Neural cell (in vitro differentiated cells): ENCODE data around the gene ITGB6. TPM values are rescaled to one million over a fixed set of nuclear protein-coding genes. Genes with fewer than 3 reads are reported as not detected.

Source experiments
- H2AFZ ChIP-seq: fragments of 200-600, 300-800 bp; sonication (generic), shearing (Covaris generic); 2 replicates; pipeline ENCODE4 v1.6.0; 2014; ENCODE audit warnings: low read depth, mild to moderate bottlenecking, antibody characterized with exemption, low read length, moderate library complexity
- H3F3A ChIP-seq: fragments of 200-600 bp; shearing (Covaris generic); 2 replicates; pipeline ENCODE4 v1.6.1; 2016; ENCODE audit warnings: mild to moderate bottlenecking, moderate library complexity, mixed read lengths, antibody characterized with exemption, low read length; ENCODE audit not compliant: insufficient read depth, poor library complexity, severe bottlenecking
- H3K27ac ChIP-seq: fragments of 200-600, 300-800 bp; sonication (generic), shearing (Covaris generic); 2 replicates; pipeline ENCODE4 v1.5.1; 2014; ENCODE audit warnings: mild to moderate bottlenecking, low read length, moderate library complexity
- H3K27me3 ChIP-seq: fragments of 300-800, 200-600 bp; sonication (generic), shearing (Covaris generic); 2 replicates; pipeline ENCODE4 v1.6.0; 2014; ENCODE audit warnings: mild to moderate bottlenecking, low read depth, low read length, moderate library complexity; ENCODE audit not compliant: insufficient read depth
- H3K36me3 ChIP-seq: fragments of 300-800, 200-600 bp; sonication (generic), shearing (Covaris generic); 2 replicates; pipeline ENCODE4 v1.5.1; 2014; ENCODE audit warnings: mild to moderate bottlenecking, antibody characterized with exemption, low read length, moderate library complexity; ENCODE audit not compliant: insufficient read depth
- H3K4me2 ChIP-seq: fragments of 300-800, 200-600 bp; sonication (generic), shearing (Covaris generic); 2 replicates; pipeline ENCODE4 v1.6.0; 2014; ENCODE audit warnings: mild to moderate bottlenecking, low read length
- H3K4me3 ChIP-seq: fragments of 300-800, 200-600 bp; sonication (generic), shearing (Covaris generic); 2 replicates; pipeline ENCODE4 v1.5.1; 2014; ENCODE audit warnings: mild to moderate bottlenecking, low read length, moderate library complexity
- H3K79me2 ChIP-seq: fragments of 200-600 bp; shearing (Covaris generic); replicated peaks from 2 replicates; pipeline ENCODE4 v1.6.0; 2014; ENCODE audit warnings: mild to moderate bottlenecking, low read length, moderate library complexity; ENCODE audit not compliant: insufficient read depth
- H3K9ac ChIP-seq: fragments of 300-800, 200-600 bp; sonication (generic), shearing (Covaris generic); 2 replicates; pipeline ENCODE4 v1.6.1; 2016; ENCODE audit warnings: mild to moderate bottlenecking, low read length, mixed read lengths
- H3K9me2 ChIP-seq: fragments of 200-600 bp; shearing (Covaris generic); 2 replicates; pipeline ENCODE4 v1.6.1; 2016; ENCODE audit warnings: mild to moderate bottlenecking, low read length, mixed read lengths; ENCODE audit not compliant: insufficient read depth
- H3K9me3 ChIP-seq: fragments of 200-600, 300-800 bp; sonication (generic), shearing (Covaris generic); 2 replicates; pipeline ENCODE4 v1.6.1; 2016; ENCODE audit warnings: mild to moderate bottlenecking, mixed run types, low read length, moderate library complexity, mixed read lengths
- H4K20me1 ChIP-seq: fragments of 200-600 bp; shearing (Covaris generic); 2 replicates; pipeline ENCODE4 v1.6.1; 2016; ENCODE audit warnings: mild to moderate bottlenecking, mixed run types; ENCODE audit not compliant: insufficient read depth
- CTCF ChIP-seq: fragments of 450-650 bp; IDR thresholded peaks from 2 replicates; pipeline ENCODE4 v1.5.1; 2014; ENCODE audit warnings: antibody characterized with exemption, mild to moderate bottlenecking, moderate library complexity; ENCODE audit not compliant: poor library complexity, severe bottlenecking
- EP300 ChIP-seq: fragments of 450-650 bp; conservative IDR thresholded peaks from 2 replicates; pipeline ENCODE4 v1.6.1; 2014; ENCODE audit warnings: antibody characterized with exemption, mild to moderate bottlenecking, moderate library complexity; ENCODE audit not compliant: poor library complexity, severe bottlenecking
- EZH2 ChIP-seq: fragments of 200-600, 300-800 bp; shearing (Covaris generic), sonication (generic); IDR thresholded peaks from 2 replicates; pipeline ENCODE4 v1.6.1; 2014; ENCODE audit warnings: antibody characterized with exemption, low read length, borderline replicate concordance, mild to moderate bottlenecking; ENCODE audit not compliant: insufficient read depth, poor library complexity, severe bottlenecking
- MXI1 ChIP-seq: fragments of 450-650 bp; conservative IDR thresholded peaks from 2 replicates; pipeline ENCODE4 v1.6.1; 2014; ENCODE audit warnings: antibody characterized with exemption, mild to moderate bottlenecking; ENCODE audit not compliant: poor library complexity, severe bottlenecking
- POLR2AphosphoS5 ChIP-seq: IDR thresholded peaks from 2 replicates; pipeline ENCODE4 v1.6.1; 2012
- RAD21 ChIP-seq: fragments of 450-650 bp; conservative IDR thresholded peaks from 2 replicates; pipeline ENCODE4 v1.6.1; 2014; ENCODE audit warnings: antibody characterized with exemption, mild to moderate bottlenecking, moderate library complexity
- REST ChIP-seq: IDR thresholded peaks from 2 replicates; pipeline ENCODE4 v1.6.1; 2012; ENCODE audit warnings: borderline replicate concordance
- SMC3 ChIP-seq: fragments of 450-650 bp; conservative IDR thresholded peaks from 2 replicates; pipeline ENCODE4 v1.6.1; 2014; ENCODE audit warnings: antibody characterized with exemption, mild to moderate bottlenecking, moderate library complexity; ENCODE audit not compliant: poor library complexity
- TAF1 ChIP-seq: IDR thresholded peaks from 2 replicates; pipeline ENCODE4 v1.6.1; 2012; ENCODE audit warnings: low read depth
- polyA plus RNA-seq: library from polyadenylated mRNA; depleted of rRNA; stranded (reverse); fragments of >200 nt; gene quantifications from 2 replicates; pipeline ENCODE4 v1.2.3, GENCODE V29; 2014

The ITGB6 gene
- polyA plus RNA-seq, 1 donor from 2014 or later = 8.3 TPM

GRCh38 chr2:160214461-160215445 lies 14.7 kb upstream of the ITGB6 start:
- Histone ChIP-seq H3K36me3 (no peaks in the 10 kb centered on the region), H3K4me3 (no peak overlapping the region), H3F3A (no peaks in the 10 kb centered on the region), H3K27ac (no peak overlapping the region), H3K27me3 (no peaks in the 10 kb centered on the region), H4K20me1 (no peaks in the 10 kb centered on the region), H3K79me2 (no peaks in the 10 kb centered on the region), H2AFZ (no peak overlapping the region), H3K9me2 (no peaks in the 10 kb centered on the region), H3K9me3 (no peaks in the 10 kb centered on the region), H3K9ac (no peak overlapping the region), H3K4me2 (no peak overlapping the region)
- TF ChIP-seq REST (no peak), POLR2AphosphoS5 (no peak), SMC3 (no peak), CTCF (no peak), TAF1 (no peak), EP300 (no peak), MXI1 (no peak), EZH2 (no peak), RAD21 (no peak)

- Histone ChIP-seq H3K9me3 (no peaks in the 10 kb centered on the region), H3K27me3 (no peaks in the 10 kb centered on the region), H3K4me3 (no peak overlapping the region), H2AFZ (no peak overlapping the region), H3F3A (no peaks in the 10 kb centered on the region), H3K9ac (no peak overlapping the region), H3K27ac (no peak overlapping the region), H4K20me1 (no peaks in the 10 kb centered on the region), H3K9me2 (no peaks in the 10 kb centered on the region), H3K4me2 (no peak overlapping the region), H3K36me3 (no peaks in the 10 kb centered on the region), H3K79me2 (no peaks in the 10 kb centered on the region)
- no peak for TF ChIP-seq EZH2
- TF ChIP-seq RAD21 = no peak
- no peak for TF ChIP-seq TAF1
- TF ChIP-seq MXI1 = no peak
- no peak for TF ChIP-seq POLR2AphosphoS5
- TF ChIP-seq REST = no peak
- no peak for TF ChIP-seq EP300
- TF ChIP-seq SMC3 = no peak
- TF ChIP-seq CTCF = no peak
Observed at GRCh38 chr2:160213511-160213910, 13.4 kb upstream of the ITGB6 start.
